ENCODE measurements around the gene KLK2.

GRCh38 chr19:50906217-50906616 is 33.0 kb downstream of the KLK2 start:
- TF ChIP-seq EP300 (IDR thresholded peaks at IDR 0.05) (no peak), POLR2A (IDR thresholded peaks at IDR 0.05) (no peak)
- TF ChIP-seq, protein P1, sequence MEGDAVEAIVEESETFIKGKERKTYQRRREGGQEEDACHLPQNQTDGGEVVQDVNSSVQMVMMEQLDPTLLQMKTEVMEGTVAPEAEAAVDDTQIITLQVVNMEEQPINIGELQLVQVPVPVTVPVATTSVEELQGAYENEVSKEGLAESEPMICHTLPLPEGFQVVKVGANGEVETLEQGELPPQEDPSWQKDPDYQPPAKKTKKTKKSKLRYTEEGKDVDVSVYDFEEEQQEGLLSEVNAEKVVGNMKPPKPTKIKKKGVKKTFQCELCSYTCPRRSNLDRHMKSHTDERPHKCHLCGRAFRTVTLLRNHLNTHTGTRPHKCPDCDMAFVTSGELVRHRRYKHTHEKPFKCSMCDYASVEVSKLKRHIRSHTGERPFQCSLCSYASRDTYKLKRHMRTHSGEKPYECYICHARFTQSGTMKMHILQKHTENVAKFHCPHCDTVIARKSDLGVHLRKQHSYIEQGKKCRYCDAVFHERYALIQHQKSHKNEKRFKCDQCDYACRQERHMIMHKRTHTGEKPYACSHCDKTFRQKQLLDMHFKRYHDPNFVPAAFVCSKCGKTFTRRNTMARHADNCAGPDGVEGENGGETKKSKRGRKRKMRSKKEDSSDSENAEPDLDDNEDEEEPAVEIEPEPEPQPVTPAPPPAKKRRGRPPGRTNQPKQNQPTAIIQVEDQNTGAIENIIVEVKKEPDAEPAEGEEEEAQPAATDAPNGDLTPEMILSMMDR (IDR thresholded peaks at IDR 0.05) = peak in 2 of 5 experiments; percentile 11 to 21

Measured in tibial nerve (tissue), 4 donors.